Upper lobe of left lung (tissue), 6 donors: ENCODE data around the gene MKI67. TPM values are rescaled to one million over a fixed set of nuclear protein-coding genes. Genes with fewer than 3 reads are reported as not detected.
A peak's percentile ranks its signal among the peaks of the same experiment; 100 is the strongest.

Experiments
- ATAC-seq, 2 donors: fragments of 200-7000 bp; cut with Tn5 transposase; one replicate each; pipeline ENCODE4 v1.9.1; 2022; ENCODE audit warnings: mild to moderate bottlenecking in 2 of 2, moderate library complexity in 2 of 2; ENCODE audit not compliant: low FRiP score in 2 of 2
- DNase-seq, 2 donors: peaks; one replicate each; pipeline ENCODE4 v3.0.0-alpha.2; 2019 to 2020
- H3K27ac ChIP-seq, 4 donors: fragments of 200-600 bp; sonication (generic); one replicate each; pipeline ENCODE4 v1.5.1; 2016 to 2019
- H3K27me3 ChIP-seq, 4 donors: fragments of 200-600 bp; sonication (generic); one replicate each; pipeline ENCODE4 v1.5.1; 2017 to 2019
- H3K36me3 ChIP-seq, 4 donors: fragments of 200-600 bp; sonication (generic); one replicate each; pipeline ENCODE4 v1.5.1; 2016 to 2019
- H3K4me1 ChIP-seq, 4 donors: fragments of 200-600 bp; sonication (generic); one replicate each; pipeline ENCODE4 v1.5.1; 2018 to 2019
- H3K4me3 ChIP-seq, 4 donors: fragments of 200-600 bp; sonication (generic); one replicate each; pipeline ENCODE4 v1.5.1; 2017 to 2019; ENCODE audit warnings: mild to moderate bottlenecking in 2 of 4, moderate library complexity in 1 of 4
- H3K9me3 ChIP-seq, 4 donors: fragments of 200-600 bp; sonication (generic); one replicate each; pipeline ENCODE4 v1.5.1; 2018 to 2019
- EP300 ChIP-seq, 4 donors: sonication (generic); formaldehyde crosslinking; IDR thresholded peaks; one replicate each; pipeline ENCODE4 v1.5.1; 2017; ENCODE audit warnings: antibody characterized with exemption in 4 of 4, control low read depth in 2 of 4
- POLR2A ChIP-seq, 4 donors: fragments of 450-650 bp; IDR thresholded peaks; one replicate each; pipeline ENCODE4 v1.5.1; 2016 to 2017; ENCODE audit warnings: antibody characterized with exemption in 4 of 4, mild to moderate bottlenecking in 2 of 4
- POLR2AphosphoS5 ChIP-seq, 2 donors: sonication (generic); formaldehyde crosslinking; IDR thresholded peaks; one replicate each; pipeline ENCODE4 v1.5.1; 2017; ENCODE audit warnings: antibody characterized with exemption in 2 of 2
- WGBS, 2 donors: methylation state at CpG; one replicate each; pipeline ENCODE4 v1.1.5; 2017 to 2018; 5-methylcytosine and 5-hydroxymethylcytosine counted together
- total RNA-seq, 6 donors: library from RNA; depleted of rRNA in 4 of 6; stranded (reverse); fragments of >200 nt in 4 of 6; gene quantifications; one replicate each; pipeline versions ENCODE4 v1.1.0 to v1.2.1, GENCODE V29; 2016 to 2021
- TF ChIP-seq, protein P1 (sequence below), 6 experiments: fragments of 450-650 bp in 4 of 6; fragments of 200-600 bp in 2 of 6; sonication (generic) in 2 of 6; IDR thresholded peaks; one replicate each; pipeline ENCODE4 v1.5.1; 2016 to 2019; ENCODE audit warnings: antibody characterized with exemption in 6 of 6
- donor health status: DM: no; HTN: no; CAD: no; lungs with moderate emphysema.
- donor health status: DM: no; HTN: yes; CAD: no; lungs with severe emphysema.

MKI67 gene
- total RNA-seq, 6 donors from 2014 or later = 1.0 to 7.3 (median 5.0) TPM

DNA sequence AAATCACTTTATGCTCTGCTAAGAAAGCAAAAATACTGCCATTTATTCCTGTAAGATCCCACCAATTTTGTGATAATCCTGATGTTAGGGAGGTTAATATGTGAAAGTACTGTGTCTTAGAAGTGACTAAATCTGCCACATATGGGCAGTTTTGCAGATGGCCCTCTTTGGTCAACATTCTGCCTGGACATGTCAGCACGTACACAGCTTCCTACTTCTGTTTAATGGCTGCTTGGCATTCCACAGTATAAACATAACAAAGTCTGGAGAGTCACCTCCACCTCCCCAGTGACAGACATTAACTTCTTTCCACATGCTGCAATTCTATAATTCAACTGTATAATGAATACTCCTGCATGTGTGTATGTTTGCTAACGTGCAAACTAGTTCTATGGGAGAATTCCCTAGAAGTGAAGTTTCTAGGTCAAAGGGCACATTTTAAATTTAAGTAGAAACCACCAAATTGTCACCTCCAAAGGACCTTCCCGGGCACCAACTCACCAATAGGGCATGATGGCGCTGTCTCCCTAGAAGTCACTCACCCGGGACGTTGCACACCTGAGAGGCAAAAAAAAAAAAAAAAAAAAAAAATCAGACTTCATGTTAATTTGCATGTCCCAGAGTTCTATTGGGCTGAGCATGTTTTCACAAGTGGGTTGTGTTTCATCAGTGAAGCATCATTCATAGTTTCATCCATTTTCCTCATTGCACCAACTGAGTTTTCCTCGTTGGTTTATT lies 38.9 kb downstream of the MKI67 start:
- ATAC-seq = no peak
- H3K27me3 ChIP-seq = no peaks in the 10 kb centered on the region
- peaks cover 0 to 25% (median 11%) of the 10 kb centered on the region in 4 donors for H3K36me3 ChIP-seq
- H3K4me3 ChIP-seq = no peak overlapping the region
- H3K9me3 ChIP-seq = no peaks in the 10 kb centered on the region
- no peak for TF ChIP-seq EP300 (IDR thresholded peaks at IDR 0.05)
- TF ChIP-seq POLR2AphosphoS5 (IDR thresholded peaks at IDR 0.05) = no peak
- TF ChIP-seq, protein P1, sequence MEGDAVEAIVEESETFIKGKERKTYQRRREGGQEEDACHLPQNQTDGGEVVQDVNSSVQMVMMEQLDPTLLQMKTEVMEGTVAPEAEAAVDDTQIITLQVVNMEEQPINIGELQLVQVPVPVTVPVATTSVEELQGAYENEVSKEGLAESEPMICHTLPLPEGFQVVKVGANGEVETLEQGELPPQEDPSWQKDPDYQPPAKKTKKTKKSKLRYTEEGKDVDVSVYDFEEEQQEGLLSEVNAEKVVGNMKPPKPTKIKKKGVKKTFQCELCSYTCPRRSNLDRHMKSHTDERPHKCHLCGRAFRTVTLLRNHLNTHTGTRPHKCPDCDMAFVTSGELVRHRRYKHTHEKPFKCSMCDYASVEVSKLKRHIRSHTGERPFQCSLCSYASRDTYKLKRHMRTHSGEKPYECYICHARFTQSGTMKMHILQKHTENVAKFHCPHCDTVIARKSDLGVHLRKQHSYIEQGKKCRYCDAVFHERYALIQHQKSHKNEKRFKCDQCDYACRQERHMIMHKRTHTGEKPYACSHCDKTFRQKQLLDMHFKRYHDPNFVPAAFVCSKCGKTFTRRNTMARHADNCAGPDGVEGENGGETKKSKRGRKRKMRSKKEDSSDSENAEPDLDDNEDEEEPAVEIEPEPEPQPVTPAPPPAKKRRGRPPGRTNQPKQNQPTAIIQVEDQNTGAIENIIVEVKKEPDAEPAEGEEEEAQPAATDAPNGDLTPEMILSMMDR (IDR thresholded peaks at IDR 0.05) = no peak
- no peak for TF ChIP-seq POLR2A (IDR thresholded peaks at IDR 0.05)
- H3K4me1 ChIP-seq = no peaks in the 10 kb centered on the region
- WGBS, 2 donors = 59 to 74% methylated on average over 7 of the region's 7 CpGs
- DNase-seq = no peak
- H3K27ac ChIP-seq = no peak overlapping the region

DNA sequence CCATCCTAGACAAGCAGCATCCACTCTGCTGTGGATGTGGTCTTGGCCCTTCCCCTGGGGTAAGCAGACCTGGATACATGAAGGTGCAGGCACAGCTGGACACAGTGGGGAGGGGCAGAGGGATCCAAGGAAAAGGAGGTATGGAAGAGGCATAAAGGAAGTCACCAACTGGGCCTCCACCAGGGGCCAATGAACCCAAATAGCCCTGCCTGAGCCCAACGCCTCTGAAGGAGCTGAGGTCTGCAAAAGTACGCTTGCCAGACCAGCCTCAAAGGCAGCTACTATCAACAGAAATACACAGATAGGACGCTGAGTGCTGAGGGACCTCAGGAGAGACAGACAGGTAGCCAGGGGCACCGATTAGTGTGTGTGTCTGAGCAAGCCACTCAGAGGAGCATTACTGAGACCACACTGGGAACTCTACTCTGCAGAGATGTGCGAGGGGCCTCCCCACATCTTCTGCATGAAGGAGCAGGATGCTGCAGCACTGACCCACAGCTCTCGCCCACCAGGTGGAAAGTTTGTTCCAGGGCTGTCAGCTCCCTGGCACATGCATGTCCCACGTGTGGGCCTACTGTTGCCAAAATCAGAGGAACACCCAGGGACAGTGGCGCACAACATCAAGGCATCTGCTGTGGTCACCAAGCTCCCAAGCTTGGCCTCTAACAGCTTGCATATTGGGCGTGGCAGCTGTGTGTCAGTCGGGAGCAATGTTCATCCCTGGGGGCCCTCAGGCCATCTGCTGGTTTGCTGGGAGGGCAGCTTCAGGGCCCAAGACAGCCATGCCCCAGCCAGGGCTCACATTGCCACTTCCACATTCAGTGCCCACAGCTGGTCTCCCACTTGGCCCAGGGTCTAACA lies 40.0 kb downstream of the MKI67 start:
- ATAC-seq (peak in 1 of 2 donors; percentile 54), DNase-seq (no peak)
- no peak overlapping the region for H3K4me3 ChIP-seq
- TF ChIP-seq POLR2AphosphoS5 (IDR thresholded peaks at IDR 0.05) (no peak), EP300 (IDR thresholded peaks at IDR 0.05) (no peak), POLR2A (IDR thresholded peaks at IDR 0.05) (no peak)
- TF ChIP-seq, protein P1 (IDR thresholded peaks at IDR 0.05) = no peak
- no peaks in the 10 kb centered on the region for H3K9me3 ChIP-seq
- WGBS, 2 donors = 82 to 90% methylated on average over 4 to 10 of the region's 10 CpGs
- H3K4me1 ChIP-seq = no peaks in the 10 kb centered on the region
- peaks cover 0 to 31% (median 11%) of the 10 kb centered on the region in 4 donors for H3K36me3 ChIP-seq
- no peak overlapping the region for H3K27ac ChIP-seq
- no peaks in the 10 kb centered on the region for H3K27me3 ChIP-seq

DNA sequence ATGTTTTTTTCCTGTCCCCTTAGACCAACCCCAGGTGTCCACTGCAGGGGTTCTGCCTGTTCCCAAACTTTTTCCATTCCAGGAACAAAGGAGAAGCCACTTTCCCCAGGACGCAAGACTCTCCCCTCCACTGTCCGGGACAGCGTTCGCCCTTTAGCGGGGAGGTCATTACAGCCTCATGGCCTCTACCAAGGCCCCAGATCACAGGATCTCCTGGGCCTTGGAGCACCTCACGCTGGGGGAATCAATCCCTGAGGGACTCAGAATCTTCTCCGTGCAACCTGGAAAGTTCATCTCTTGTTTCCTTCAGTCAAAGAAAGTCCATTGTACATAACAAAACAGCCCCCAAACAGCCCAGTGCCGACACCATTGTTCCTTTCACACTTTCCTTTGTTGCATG lies 41.2 kb downstream of the MKI67 start:
- Histone ChIP-seq H3K27me3 (no peaks in the 10 kb centered on the region), H3K4me3 (no peak overlapping the region), H3K4me1 (no peaks in the 10 kb centered on the region), H3K9me3 (no peaks in the 10 kb centered on the region), H3K36me3 (peaks cover 0 to 44% (median 22%) of the 10 kb centered on the region in 4 donors), H3K27ac (no peak overlapping the region)
- WGBS, 2 donors = 92 to 93% methylated on average over 8 of the region's 8 CpGs
- ATAC-seq = no peak
- TF ChIP-seq POLR2A (IDR thresholded peaks at IDR 0.05) = no peak
- TF ChIP-seq, protein P1 (IDR thresholded peaks at IDR 0.05) = no peak
- no peak for TF ChIP-seq POLR2AphosphoS5 (IDR thresholded peaks at IDR 0.05)
- no peak for TF ChIP-seq EP300 (IDR thresholded peaks at IDR 0.05)
- DNase-seq = no peak

DNA sequence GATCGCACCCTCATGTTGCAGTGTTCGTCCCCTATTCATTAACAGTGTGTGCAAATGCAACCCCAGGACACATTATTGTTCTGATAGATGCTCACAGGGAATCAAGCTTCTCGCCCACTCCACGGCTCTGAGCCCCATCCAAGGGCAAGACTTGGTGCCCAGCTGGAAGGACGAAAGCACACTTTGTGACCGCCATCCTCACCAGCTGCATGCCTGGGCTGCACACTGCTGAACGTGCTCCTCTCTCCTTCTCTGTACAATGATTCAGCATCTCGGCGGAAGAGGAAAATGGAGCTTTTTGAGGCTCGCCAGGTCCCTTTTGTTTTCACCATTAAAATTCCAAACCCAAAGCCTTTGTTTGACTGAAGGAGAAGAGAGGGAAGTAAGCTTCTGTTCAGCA lies 41.9 kb downstream of the MKI67 start:
- 86 to 94% methylated on average over 10 of the region's 10 CpGs for WGBS, 2 donors
- Histone ChIP-seq H3K4me3 (no peak overlapping the region), H3K27ac (no peak overlapping the region), H3K9me3 (no peaks in the 10 kb centered on the region), H3K27me3 (no peaks in the 10 kb centered on the region), H3K36me3 (peaks cover 3 to 50% (median 27%) of the 10 kb centered on the region in 4 donors), H3K4me1 (no peaks in the 10 kb centered on the region)
- ATAC-seq = no peak
- DNase-seq = peak in 1 of 2 donors; percentile 14
- TF ChIP-seq, protein P1 (IDR thresholded peaks at IDR 0.05) = no peak
- no peak for TF ChIP-seq POLR2AphosphoS5 (IDR thresholded peaks at IDR 0.05)
- TF ChIP-seq EP300 (IDR thresholded peaks at IDR 0.05) = no peak
- no peak for TF ChIP-seq POLR2A (IDR thresholded peaks at IDR 0.05)
